ENCODE data around the gene MAN1A1. TPM values are rescaled to one million over a fixed set of nuclear protein-coding genes. Genes with fewer than 3 reads are reported as not detected.

The MAN1A1 gene
- total RNA-seq, 2 donors from 2014 or later, result 85.4 to 109 TPM

DNA sequence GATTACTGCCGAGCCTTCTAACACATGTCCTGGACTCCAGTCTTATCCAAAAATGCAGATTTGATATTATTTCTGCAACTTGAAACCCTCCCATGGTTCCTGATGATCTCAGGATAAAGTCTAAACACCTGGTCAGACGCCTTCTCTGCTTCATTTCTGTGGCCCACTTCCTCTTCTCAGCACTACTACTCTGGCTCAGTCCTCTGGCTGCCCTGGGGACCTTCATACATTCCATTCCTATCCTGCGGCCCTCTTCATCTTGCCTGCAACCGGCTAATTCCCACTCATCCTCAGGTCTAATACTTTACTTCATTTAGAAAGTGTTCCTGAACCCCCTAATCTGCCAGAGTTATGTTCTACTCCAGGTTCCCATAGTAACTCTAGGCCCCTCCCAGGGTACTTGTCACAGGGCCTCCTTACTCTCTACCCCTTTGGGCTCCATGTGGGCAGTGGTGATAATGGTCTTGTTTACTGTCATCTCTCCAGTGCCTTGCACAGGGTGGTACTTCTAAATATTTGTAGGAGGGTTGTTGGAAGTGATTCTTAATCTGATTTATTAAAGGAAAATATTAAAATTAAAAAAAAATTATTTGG is 18.9 kb downstream of the MAN1A1 start:
- Histone ChIP-seq H3K9me3 (no peaks in the 10 kb centered on the region), H3K36me3 (replicated peaks in 1 of 2; ENCODE audit: insufficient read depth in 1 of 2, low read depth in 2 of 2) (no peaks in the 10 kb centered on the region), H3K27me3 (no peaks in the 10 kb centered on the region), H3K4me3 (no peak overlapping the region), H3K27ac (no peak overlapping the region), H3K4me1 (peaks cover 50% of the 10 kb centered on the region)
- 93% methylated on average over 4 of the region's 4 CpGs for WGBS, 2 donors
- intact Hi-C loops (cut with DNase I), result no loop called here
- DNase-seq (no peak), ATAC-seq (no peak)
- TF ChIP-seq, protein P1, sequence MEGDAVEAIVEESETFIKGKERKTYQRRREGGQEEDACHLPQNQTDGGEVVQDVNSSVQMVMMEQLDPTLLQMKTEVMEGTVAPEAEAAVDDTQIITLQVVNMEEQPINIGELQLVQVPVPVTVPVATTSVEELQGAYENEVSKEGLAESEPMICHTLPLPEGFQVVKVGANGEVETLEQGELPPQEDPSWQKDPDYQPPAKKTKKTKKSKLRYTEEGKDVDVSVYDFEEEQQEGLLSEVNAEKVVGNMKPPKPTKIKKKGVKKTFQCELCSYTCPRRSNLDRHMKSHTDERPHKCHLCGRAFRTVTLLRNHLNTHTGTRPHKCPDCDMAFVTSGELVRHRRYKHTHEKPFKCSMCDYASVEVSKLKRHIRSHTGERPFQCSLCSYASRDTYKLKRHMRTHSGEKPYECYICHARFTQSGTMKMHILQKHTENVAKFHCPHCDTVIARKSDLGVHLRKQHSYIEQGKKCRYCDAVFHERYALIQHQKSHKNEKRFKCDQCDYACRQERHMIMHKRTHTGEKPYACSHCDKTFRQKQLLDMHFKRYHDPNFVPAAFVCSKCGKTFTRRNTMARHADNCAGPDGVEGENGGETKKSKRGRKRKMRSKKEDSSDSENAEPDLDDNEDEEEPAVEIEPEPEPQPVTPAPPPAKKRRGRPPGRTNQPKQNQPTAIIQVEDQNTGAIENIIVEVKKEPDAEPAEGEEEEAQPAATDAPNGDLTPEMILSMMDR (IDR thresholded peaks at IDR 0.05), result no peak
- TF ChIP-seq POLR2A (IDR thresholded peaks at IDR 0.05), result no peak

DNA sequence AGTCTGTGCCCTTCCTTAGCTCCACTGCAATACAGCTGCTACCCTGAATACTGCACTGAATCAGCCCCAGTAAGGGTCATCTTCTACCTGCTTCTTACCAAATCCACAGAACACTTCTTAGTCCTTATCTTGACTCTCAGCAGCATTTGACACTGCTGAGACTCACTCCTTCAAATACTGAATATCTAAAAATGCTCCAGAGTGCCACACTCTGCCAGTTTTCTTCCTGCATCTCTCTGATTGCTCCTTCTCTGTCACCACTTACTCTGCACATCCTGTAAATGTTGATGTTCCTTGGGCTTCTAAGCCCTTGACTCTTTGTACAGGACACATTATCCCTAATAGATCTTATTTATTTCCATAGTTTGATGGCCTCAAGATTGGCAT is 19.8 kb downstream of the MAN1A1 start:
- TF ChIP-seq, protein P1 (IDR thresholded peaks at IDR 0.05), result no peak
- TF ChIP-seq POLR2A (IDR thresholded peaks at IDR 0.05), result no peak
- H3K4me1 ChIP-seq, result peaks cover 49% of the 10 kb centered on the region
- no peak overlapping the region for H3K4me3 ChIP-seq
- no peaks in the 10 kb centered on the region for H3K27me3 ChIP-seq
- intact Hi-C loops (cut with DNase I), result no loop called here
- ATAC-seq, result no peak
- H3K36me3 ChIP-seq (replicated peaks in 1 of 2; ENCODE audit: insufficient read depth in 1 of 2, low read depth in 2 of 2), result no peaks in the 10 kb centered on the region
- H3K27ac ChIP-seq, result no peak overlapping the region
- DNase-seq, result no peak
- H3K9me3 ChIP-seq, result no peaks in the 10 kb centered on the region

DNA sequence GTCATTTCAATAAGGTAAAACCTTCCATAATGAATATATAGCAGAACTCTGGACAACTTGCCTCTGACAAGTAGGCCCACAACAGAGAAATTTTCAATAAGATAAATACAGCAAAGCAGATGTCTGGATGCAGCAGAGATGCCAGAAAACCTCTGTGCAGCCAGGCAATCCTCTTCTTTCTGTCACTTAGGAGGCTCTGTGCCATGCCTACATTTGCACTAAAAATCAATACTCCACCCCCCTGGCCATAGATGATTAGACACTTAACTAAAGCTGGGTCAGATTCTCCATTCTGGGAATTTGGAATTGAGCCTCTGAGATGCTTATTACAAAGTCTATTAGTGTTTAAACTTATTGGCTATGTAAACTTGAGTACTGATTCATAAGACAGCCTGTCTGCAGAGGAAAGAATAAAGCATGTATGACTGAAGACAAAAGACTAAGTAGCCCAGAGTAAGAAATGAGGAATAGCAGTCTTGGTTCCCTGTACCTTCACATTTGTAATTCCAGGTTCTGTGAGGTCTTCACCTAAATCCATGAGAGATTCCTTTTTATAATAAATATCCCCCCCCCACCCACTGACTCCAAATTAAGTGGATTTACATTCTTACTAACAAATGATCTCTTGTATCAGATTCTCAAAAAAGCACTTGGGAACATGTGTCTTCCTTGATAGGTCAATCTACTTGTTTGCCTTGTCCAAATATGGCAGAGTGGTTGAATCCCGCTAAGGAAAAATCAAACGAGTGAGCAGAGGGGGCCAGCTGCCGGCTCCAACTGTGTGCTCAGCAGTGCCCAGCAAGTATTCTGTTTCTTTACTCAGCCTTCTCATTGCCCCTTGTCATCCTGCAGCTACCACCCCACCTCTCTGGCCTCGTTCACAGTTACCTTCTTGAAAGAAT is 20.4 kb downstream of the MAN1A1 start:
- H3K9me3 ChIP-seq, result no peaks in the 10 kb centered on the region
- intact Hi-C loops (cut with DNase I), result no loop called here
- H3K27me3 ChIP-seq, result no peaks in the 10 kb centered on the region
- no peaks in the 10 kb centered on the region for H3K36me3 ChIP-seq (replicated peaks in 1 of 2; ENCODE audit: insufficient read depth in 1 of 2, low read depth in 2 of 2)
- H3K4me1 ChIP-seq, result peaks cover 45% of the 10 kb centered on the region
- no peak overlapping the region for H3K27ac ChIP-seq
- no peak for TF ChIP-seq POLR2A (IDR thresholded peaks at IDR 0.05)
- TF ChIP-seq, protein P1 (IDR thresholded peaks at IDR 0.05), result no peak
- DNase-seq, result no peak
- WGBS, 2 donors, result 66 to 69% methylated on average over 4 of the region's 4 CpGs
- no peak for ATAC-seq
- no peak overlapping the region for H3K4me3 ChIP-seq

GRCh38 chr6:119328254-119328653 is 21.3 kb downstream of the MAN1A1 start:
- 78 to 80% methylated on average over 2 of the region's 2 CpGs for WGBS, 2 donors
- Histone ChIP-seq H3K4me3 (no peak overlapping the region), H3K36me3 (replicated peaks in 1 of 2; ENCODE audit: insufficient read depth in 1 of 2, low read depth in 2 of 2) (no peaks in the 10 kb centered on the region), H3K9me3 (no peaks in the 10 kb centered on the region), H3K27me3 (no peaks in the 10 kb centered on the region), H3K27ac (no peak overlapping the region), H3K4me1 (peaks cover 42% of the 10 kb centered on the region)
- no peak for DNase-seq
- no peak for ATAC-seq
- TF ChIP-seq POLR2A (IDR thresholded peaks at IDR 0.05), result no peak
- TF ChIP-seq, protein P1 (IDR thresholded peaks at IDR 0.05), result no peak
- intact Hi-C loops (cut with DNase I), result no loop called here

All from body of pancreas (tissue), 4 donors.